Endothelial cell of umbilical vein (primary cell): ENCODE results near the gene WIPF3. TPM values are rescaled to one million over a fixed set of nuclear protein-coding genes. Genes with fewer than 3 reads are reported as not detected.

Source experiments
- BruUV-seq: library from RNA; stranded (reverse); fragments of 400-500 nt; replicated peaks from 2 replicates; lab custom pipeline; 2021; lab: Mats Ljungman, UMichigan
- CTCF ChIA-PET: fragments of 300-600, 350-600 bp; sonication (Branson Sonifier 250); formaldehyde crosslinking; loops from one replicate; lab custom pipeline; 2021; ENCODE audit warnings: antibody characterized with exemption, inconsistent platforms; lab: Charles Lee
- POLR2A ChIA-PET: fragments of 300-600, 350-600 bp; sonication (Branson Sonifier 250); formaldehyde crosslinking; loops from one replicate; lab custom pipeline; 2021; ENCODE audit warnings: antibody characterized with exemption, inconsistent platforms; lab: Charles Lee
- DNase-seq: peaks from one replicate; pipeline ENCODE4 v3.0.0-alpha.2; 2011; ENCODE audit warnings: low read depth, low spot score
- FAIRE-seq: peaks from 2 replicates; lab custom pipeline; 2011; peaks lifted over from hg19 to GRCh38; lab: Jason Lieb, UNC
- H2AFZ ChIP-seq: 2 replicates; pipeline ENCODE4 v1.6.0; 2012; ENCODE audit warnings: low read depth, low read length, control low read depth, inconsistent platforms
- H3K27ac ChIP-seq: 2 replicates; pipeline ENCODE4 v1.5.1; 2011; ENCODE audit warnings: low read depth, mild to moderate bottlenecking, control low read depth, low read length, moderate library complexity; ENCODE audit not compliant: insufficient read depth
- H3K27me3 ChIP-seq, 2 experiments: 2 replicates each; pipeline versions ENCODE4 v1.6.0 to v1.6.1; 2011; ENCODE audit warnings: low read length in 2 of 2, mixed read lengths in 1 of 2; ENCODE audit not compliant: control insufficient read depth in 2 of 2, insufficient read depth in 2 of 2
- H3K36me3 ChIP-seq, 2 experiments: 2 replicates in 1 of 2; 3 replicates in 1 of 2; pipeline ENCODE4 v1.5.1; 2011; ENCODE audit warnings: low read length in 2 of 2, mild to moderate bottlenecking in 1 of 2, moderate library complexity in 1 of 2; ENCODE audit not compliant: control insufficient read depth in 2 of 2, insufficient read depth in 2 of 2; ENCODE audit errors: extremely low read depth in 1 of 2
- H3K4me1 ChIP-seq: 3 replicates; pipeline ENCODE4 v1.5.1; 2011; ENCODE audit warnings: mild to moderate bottlenecking, low read length; ENCODE audit not compliant: control insufficient read depth, insufficient read depth; ENCODE audit errors: extremely low read depth
- H3K4me2 ChIP-seq: 2 replicates; pipeline ENCODE4 v1.6.1; 2011; ENCODE audit warnings: low read length, control low read depth, mixed read lengths; ENCODE audit not compliant: insufficient read depth
- H3K4me3 ChIP-seq, 3 experiments: fragments of 200-600 bp in 1 of 3; sonication (generic), shearing (Covaris generic) in 1 of 3; replicated peaks in 1 of 3; 2 replicates each; pipeline ENCODE4 v1.5.1; 2011 to 2016; ENCODE audit warnings: control low read depth in 3 of 3, low read length in 3 of 3, mild to moderate bottlenecking in 2 of 3, inconsistent platforms in 1 of 3, low read depth in 1 of 3, moderate library complexity in 1 of 3; ENCODE audit not compliant: insufficient read depth in 1 of 3
- H3K79me2 ChIP-seq: 2 replicates; pipeline ENCODE4 v1.6.0; 2012; ENCODE audit warnings: low read length, inconsistent platforms; ENCODE audit not compliant: control insufficient read depth, insufficient read depth
- H3K9ac ChIP-seq: replicated peaks from 2 replicates; pipeline ENCODE3; 2011; ENCODE audit warnings: low read length, control low read depth; ENCODE audit not compliant: insufficient read depth; ENCODE audit errors: extremely low read depth
- H3K9me1 ChIP-seq: replicated peaks from 3 replicates; pipeline ENCODE4 v1.6.0; 2011; ENCODE audit warnings: mild to moderate bottlenecking, low read length; ENCODE audit not compliant: control insufficient read depth, insufficient read depth; ENCODE audit errors: extremely low read depth
- H3K9me3 ChIP-seq: replicated peaks from 2 replicates; pipeline ENCODE4 v1.5.1; 2012; ENCODE audit warnings: low read length, inconsistent platforms; ENCODE audit not compliant: control insufficient read depth, insufficient read depth
- H4K20me1 ChIP-seq: replicated peaks from 2 replicates; pipeline ENCODE3; 2011; ENCODE audit warnings: mild to moderate bottlenecking, low read length; ENCODE audit not compliant: control insufficient read depth, insufficient read depth; ENCODE audit errors: extremely low read depth
- CTCF ChIP-seq, 2 donors: IDR thresholded peaks; 1 replicate in 1 of 2; 2 replicates in 1 of 2; pipeline ENCODE4 v1.5.1; 2011; ENCODE audit warnings: low read length in 2 of 2, mild to moderate bottlenecking in 2 of 2, moderate library complexity in 2 of 2, control low read depth in 1 of 2, inconsistent platforms in 1 of 2, low read depth in 1 of 2; ENCODE audit not compliant: insufficient read depth in 1 of 2; ENCODE audit errors: extremely low read depth in 1 of 2
- EZH2 ChIP-seq: IDR thresholded peaks from 2 replicates; pipeline ENCODE4 v1.6.1; 2012; ENCODE audit warnings: borderline replicate concordance, low read depth, mild to moderate bottlenecking, moderate library complexity, low read length, inconsistent platforms; ENCODE audit not compliant: severe bottlenecking
- FOS ChIP-seq: IDR thresholded peaks from 2 replicates; pipeline ENCODE4 v1.6.1; 2011; ENCODE audit warnings: mild to moderate bottlenecking, low read length, moderate library complexity, borderline replicate concordance; ENCODE audit not compliant: insufficient read depth
- GATA2 ChIP-seq: IDR thresholded peaks from 2 replicates; pipeline ENCODE4 v1.7.0; 2011; ENCODE audit warnings: low read depth, mild to moderate bottlenecking, moderate library complexity, mixed read lengths, low read length; ENCODE audit not compliant: insufficient read length, insufficient read depth
- JUN ChIP-seq: IDR thresholded peaks from 2 replicates; pipeline ENCODE4 v1.6.1; 2011; ENCODE audit warnings: borderline replicate concordance, low read depth; ENCODE audit not compliant: insufficient read length, insufficient read depth
- MAX ChIP-seq: IDR thresholded peaks from 2 replicates; pipeline ENCODE4 v1.6.1; 2011; ENCODE audit not compliant: insufficient read depth, insufficient read length
- MYC ChIP-seq: IDR thresholded peaks from one replicate; pipeline ENCODE4 v1.6.1; 2011; ENCODE audit warnings: mild to moderate bottlenecking, low read depth, low read length
- POLR2A ChIP-seq: IDR thresholded peaks from 2 replicates; pipeline ENCODE4 v1.6.1; 2012; ENCODE audit warnings: low read depth, mild to moderate bottlenecking, control low read depth, low read length
- POLR2AphosphoS5 ChIP-seq: IDR thresholded peaks from 2 replicates; pipeline ENCODE4 v1.6.1; 2012; ENCODE audit warnings: low read depth, mild to moderate bottlenecking, control low read depth, low read length, moderate library complexity; ENCODE audit not compliant: insufficient read depth
- dilution Hi-C: fragments of 300-500 bp; cut with MboI; formaldehyde crosslinking; loops from one replicate; pipeline ENCODE4 v1.15.0; 2019; ENCODE audit warnings: low sequenced_read_pairs; ENCODE audit not compliant: extremely low pct_ligation_motif_present
- intact Hi-C: fragments of 100-400 bp; cut with micrococcal nuclease; formaldehyde crosslinking; loops from one replicate; pipeline ENCODE4 v1.10.0; 2022
- polyA plus RNA-seq, 4 experiments: library from polyadenylated mRNA; depleted of rRNA in 3 of 4; stranded (reverse) in 3 of 4; unstranded in 1 of 4; fragments of >200 nt; gene quantifications; 2 replicates each; pipeline versions ENCODE4 v1.2.1 to v1.2.3, GENCODE V29; 2011 to 2012; ENCODE audit warnings: missing spikeins in 1 of 4
- total RNA-seq: library from RNA; stranded (reverse); gene quantifications from 2 replicates; pipeline ENCODE4 v1.2.3, GENCODE V29; 2021

Gene WIPF3
- total and polyA plus RNA-seq, 2 donors (not counting 3 experiments of a cell fraction or from before 2014, with no cell fraction given): 0.01 to 0.35 TPM

DNA sequence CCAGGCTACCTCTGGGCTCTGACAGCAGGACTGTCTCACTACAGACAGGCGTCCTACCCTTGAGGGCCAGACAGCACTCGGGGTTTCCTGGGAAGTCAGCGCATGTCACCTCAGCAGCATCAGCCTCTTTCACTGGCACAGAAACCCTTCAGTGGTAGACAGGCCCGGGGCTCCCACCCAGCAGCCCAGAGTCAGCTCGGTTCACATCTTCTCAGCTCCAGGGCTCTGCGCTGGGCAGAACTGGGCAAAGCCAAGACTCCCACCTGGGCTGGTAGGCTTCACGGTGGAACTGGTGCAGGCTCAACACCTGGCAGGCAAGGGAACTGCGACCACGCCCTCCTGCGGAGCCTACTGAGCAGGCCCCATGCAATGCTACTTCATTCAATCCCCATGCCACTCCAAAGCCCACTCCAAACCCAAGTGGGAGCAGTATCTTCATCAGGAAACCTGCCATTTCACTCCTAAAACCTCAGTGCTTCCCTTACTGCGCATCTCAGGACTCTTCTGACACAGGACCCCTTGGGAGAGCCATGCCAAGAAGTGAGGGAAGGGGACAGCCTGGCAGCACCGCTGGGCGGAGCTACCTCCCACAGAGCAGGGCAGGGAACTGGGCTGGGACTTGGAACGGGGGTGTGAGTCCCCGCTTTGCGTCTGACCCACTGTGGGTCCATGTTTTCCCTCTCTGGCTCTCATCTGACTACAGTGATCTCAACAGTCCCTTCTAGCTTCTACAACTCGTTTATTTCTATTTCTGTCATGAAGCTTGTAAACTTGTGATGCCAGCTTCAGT is 122.9 kb downstream of the WIPF3 start:
- no peak for TF ChIP-seq GATA2
- TF ChIP-seq MYC: no peak
- TF ChIP-seq POLR2AphosphoS5: no peak
- no peak for TF ChIP-seq FOS
- no peak for TF ChIP-seq EZH2
- no peak for TF ChIP-seq JUN
- TF ChIP-seq POLR2A: no peak
- TF ChIP-seq CTCF (IDR thresholded peaks at IDR 0.05; ENCODE audit: extremely low read depth in 1 of 2, insufficient read depth in 1 of 2, low read depth in 1 of 2, low read length in 2 of 2): no peak
- TF ChIP-seq MAX: no peak
- Histone ChIP-seq H3K27ac (no peak overlapping the region), H3K4me2 (no peak overlapping the region), H2AFZ (no peak overlapping the region), H3K79me2 (no peaks in the 10 kb centered on the region), H3K4me1 (no peaks in the 10 kb centered on the region), H3K9me1 (no peaks in the 10 kb centered on the region), H3K4me3 (no peak overlapping the region), H3K36me3 (peaks cover 3 to 33% of the 10 kb centered on the region in 2 experiments), H3K9ac (no peak overlapping the region), H3K27me3 (no peaks in the 10 kb centered on the region), H3K9me3 (no peaks in the 10 kb centered on the region), H4K20me1 (no peaks in the 10 kb centered on the region)
- no TSS peak for BruUV-seq
- ChIA-PET CTCF (interaction anchor here (1.0 to 2.4 kb wide), 3 partner anchors 8 to 51 kb away, joined by 3 to 21 read pairs (median 3); no protein-coding TSS in a partner anchor), POLR2A (no interaction called here)
- DNase-seq (no peak), FAIRE-seq (no peak)
- dilution Hi-C loops (no loop called here), intact Hi-C loops (no loop called here)
